GM12864 (cell line): ENCODE data around the gene LCAT.
A peak's percentile ranks its signal among the peaks of the same experiment; 100 is the strongest.

Source experiments
- DNase-seq: peaks from one replicate; pipeline ENCODE4 v3.0.0-alpha.2; 2011; ENCODE audit warnings: low read depth
- H3K4me3 ChIP-seq: 2 replicates; pipeline ENCODE4 v1.5.1; 2011; ENCODE audit warnings: mild to moderate bottlenecking, low read depth, low read length, control low read depth
- CTCF ChIP-seq: IDR thresholded peaks from 2 replicates; pipeline ENCODE4 v1.5.1; 2011; ENCODE audit warnings: low read depth, mild to moderate bottlenecking, moderate library complexity, low read length, control low read depth, inconsistent platforms; ENCODE audit errors: missing control alignments

LCAT gene

GRCh38 chr16:67935402-67936123, 8.4 kb downstream of the LCAT start:
- DNase-seq = peak; percentile 91
- no peak for TF ChIP-seq CTCF
- H3K4me3 ChIP-seq = peak overlapping the region; percentile 81

- TF ChIP-seq CTCF = no peak
- no peak for DNase-seq
These were observed 8.9 kb downstream of the LCAT start for GRCh38 chr16:67935101-67935401.

GRCh38 chr16:67934306-67935100, 9.4 kb downstream of the LCAT start:
- peak overlapping the region; percentile 81 for H3K4me3 ChIP-seq
- DNase-seq = no peak
- no peak for TF ChIP-seq CTCF

More at GRCh38 chr16:67935101-67935401, 8.9 kb downstream of the LCAT start:
- H3K4me3 ChIP-seq = peak overlapping the region; percentile 81

GRCh38 chr16:67933805-67934204, 10.1 kb downstream of the LCAT start:
- no peak for DNase-seq
- no peak for TF ChIP-seq CTCF
- H3K4me3 ChIP-seq = no peak overlapping the region

- DNase-seq = no peak
- H3K4me3 ChIP-seq = no peak overlapping the region
These were observed 11.5 kb downstream of the LCAT start for GRCh38 chr16:67932462-67932840.

GRCh38 chr16:67931712-67932461, 12.0 kb downstream of the LCAT start, which contains the start of gene CTRL:
Gene CTRL, minus strand, starts transcription at chr16:67931862. Its CDS starts 10 bp downstream, at chr16:67931852.
- no peak for TF ChIP-seq CTCF
- H3K4me3 ChIP-seq = no peak within 1 kb of the TSS
- DNase-seq = no peak

More at GRCh38 chr16:67932462-67932840, 11.5 kb downstream of the LCAT start:
- no peak for TF ChIP-seq CTCF
